Measurements from ENCODE around the gene MINDY3.
"Not testable (repeated sequence)": the region's sequence is repeated elsewhere in the genome, so short reads cannot be mapped to it uniquely, and the experiment has no call there.

Gene MINDY3

DNA sequence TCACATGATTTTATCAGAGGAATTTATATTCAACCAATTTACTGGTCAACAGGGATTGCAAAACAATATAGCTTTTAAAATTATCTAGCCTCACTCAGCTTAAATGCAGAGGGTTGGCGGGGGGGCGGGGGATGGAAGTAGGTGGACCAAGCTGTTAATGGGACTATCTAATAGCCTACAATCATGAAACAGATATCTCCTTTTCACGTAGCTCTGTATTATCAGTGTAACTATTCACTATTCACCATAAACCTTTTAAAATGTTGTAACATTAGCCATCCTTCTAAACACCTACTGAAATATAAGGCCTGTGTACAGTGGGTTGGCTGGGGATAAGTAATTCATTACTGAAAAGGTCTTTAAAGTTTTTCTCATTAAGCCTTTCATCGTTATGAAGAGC, 56.2 kb downstream of the MINDY3 start:
- DNase-seq = no peak

DNA sequence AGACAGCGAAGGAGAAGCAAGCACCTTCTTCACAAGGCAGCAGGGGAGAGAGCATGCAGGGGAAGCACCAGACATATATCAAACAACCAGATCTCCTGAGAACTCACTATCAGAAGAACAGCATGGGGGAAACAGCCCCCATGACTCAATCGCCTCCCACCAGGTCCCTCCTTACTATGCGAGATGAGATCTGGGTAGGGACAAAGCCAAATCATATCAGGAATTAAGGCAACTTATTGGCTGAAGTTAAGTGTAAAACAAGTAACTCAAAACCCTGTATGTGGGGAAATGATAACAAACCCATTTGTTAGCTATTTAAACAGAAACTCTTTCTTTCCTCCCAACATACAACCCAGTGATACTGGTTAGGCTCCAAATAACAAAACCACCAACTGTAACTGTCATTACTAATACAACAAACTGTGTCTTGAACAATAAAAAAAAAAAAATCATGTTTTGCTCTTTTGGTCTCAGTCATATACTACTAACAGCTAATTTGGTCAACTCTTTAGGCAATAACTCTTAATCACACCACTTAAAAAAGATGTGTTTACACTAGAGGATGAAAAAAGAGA, 57.8 kb downstream of the MINDY3 start:
- no peak for DNase-seq

DNA sequence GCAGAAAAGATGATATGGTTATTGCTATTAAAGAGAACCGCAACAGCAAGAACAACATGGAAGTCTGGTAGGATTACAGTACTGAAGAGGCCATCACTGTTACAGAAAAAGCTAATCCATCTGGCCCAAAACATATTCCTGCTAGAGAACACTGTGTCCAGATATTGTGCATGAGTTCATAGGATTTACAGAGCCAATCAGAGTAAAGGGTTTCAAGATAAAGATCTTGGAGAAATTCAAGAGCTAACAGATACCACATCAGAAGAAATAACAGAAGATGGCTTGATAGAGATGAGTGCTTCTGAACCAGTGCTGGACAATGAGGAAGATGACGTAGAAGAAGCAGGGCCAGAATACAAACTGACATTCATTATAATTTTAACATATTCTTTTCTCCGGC, 58.7 kb downstream of the MINDY3 start:
- DNase-seq = no peak

GRCh38 chr10:15801147-15801546, 59.2 kb downstream of the MINDY3 start:
- no peak for DNase-seq

DNA sequence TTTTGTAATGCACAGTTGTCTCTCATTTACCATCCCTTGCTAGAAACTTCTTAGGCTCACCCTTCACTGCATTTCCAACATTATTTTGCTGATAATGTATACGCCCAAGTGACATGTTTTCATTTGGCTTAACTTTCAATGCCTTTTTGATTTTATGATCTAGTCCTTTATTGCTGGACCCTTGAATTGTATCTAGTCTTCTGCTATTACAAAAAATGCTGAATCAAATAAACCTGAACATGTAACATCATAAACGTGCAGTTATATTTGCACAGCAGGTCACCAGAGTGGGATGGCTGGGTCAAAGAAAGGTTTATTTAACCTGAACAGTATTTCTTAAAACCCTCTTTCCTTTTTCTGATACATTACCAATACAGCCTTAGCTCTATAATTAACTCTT, 63.0 kb downstream of the MINDY3 start:
- no peak for DNase-seq

DNA sequence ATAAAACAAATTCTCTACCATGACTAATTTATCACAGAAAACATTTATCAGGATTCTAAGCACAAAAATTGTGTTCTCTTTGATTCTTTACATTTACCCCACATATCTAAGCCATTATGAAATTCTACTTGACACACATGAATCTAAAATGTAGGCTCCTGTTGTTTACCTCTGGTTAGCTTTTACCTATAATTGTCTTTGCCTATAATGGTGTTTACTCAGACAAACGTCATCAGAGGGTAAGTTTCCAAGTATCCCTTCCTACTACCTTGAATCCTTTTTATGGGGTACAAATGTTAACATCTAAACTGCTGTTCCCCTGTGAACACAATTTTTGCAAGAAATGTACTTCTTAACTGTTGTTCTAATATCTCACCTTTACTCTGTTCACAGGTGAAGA, 63.5 kb downstream of the MINDY3 start:
- DNase-seq = no peak

GRCh38 chr10:15796098-15796759, 64.1 kb downstream of the MINDY3 start:
- DNase-seq = no peak

DNA sequence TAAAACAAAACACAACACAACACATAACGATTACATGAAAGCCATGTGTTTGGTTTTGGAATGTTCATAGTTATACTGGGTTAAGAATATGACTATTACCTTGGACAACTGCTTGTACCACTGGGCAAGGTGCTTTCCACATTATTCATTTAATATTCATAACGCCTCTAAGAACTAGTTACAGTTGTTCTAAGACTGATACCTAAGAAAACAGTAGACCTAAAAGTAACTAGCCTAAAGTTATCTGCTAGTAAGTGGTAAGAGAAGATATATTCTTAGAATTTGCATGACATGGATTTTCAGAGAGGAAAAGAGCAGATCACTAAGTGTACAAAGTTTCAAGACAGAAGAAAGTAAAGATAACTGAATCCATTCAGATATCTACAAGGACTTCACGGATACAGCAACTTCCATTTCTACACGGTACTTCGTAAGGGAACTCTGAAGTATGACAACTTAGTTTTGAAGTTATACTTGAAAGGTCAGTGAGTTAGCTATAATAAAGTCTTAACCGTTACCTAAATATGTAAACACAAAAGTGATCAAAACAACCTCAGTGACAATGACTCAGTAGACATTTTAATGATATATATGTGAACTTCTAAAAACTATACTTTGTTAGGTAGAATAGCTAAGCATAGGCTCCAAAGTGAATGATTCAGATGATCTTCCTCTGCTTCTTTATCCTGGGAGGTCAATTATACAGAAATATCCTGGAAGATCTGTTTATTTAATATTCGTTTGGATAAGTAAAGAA, 65.1 kb downstream of the MINDY3 start:
- no peak for DNase-seq

- no peak for DNase-seq
Measured at GRCh38 chr10:15794569-15794968, 65.7 kb downstream of the MINDY3 start.

GRCh38 chr10:15793664-15794063, 66.6 kb downstream of the MINDY3 start:
- no peak for DNase-seq

GRCh38 chr10:15792777-15793176, 67.5 kb downstream of the MINDY3 start:
- no peak for DNase-seq

- no peak for DNase-seq
Measured at GRCh38 chr10:15791816-15792524, 68.3 kb downstream of the MINDY3 start.

DNA sequence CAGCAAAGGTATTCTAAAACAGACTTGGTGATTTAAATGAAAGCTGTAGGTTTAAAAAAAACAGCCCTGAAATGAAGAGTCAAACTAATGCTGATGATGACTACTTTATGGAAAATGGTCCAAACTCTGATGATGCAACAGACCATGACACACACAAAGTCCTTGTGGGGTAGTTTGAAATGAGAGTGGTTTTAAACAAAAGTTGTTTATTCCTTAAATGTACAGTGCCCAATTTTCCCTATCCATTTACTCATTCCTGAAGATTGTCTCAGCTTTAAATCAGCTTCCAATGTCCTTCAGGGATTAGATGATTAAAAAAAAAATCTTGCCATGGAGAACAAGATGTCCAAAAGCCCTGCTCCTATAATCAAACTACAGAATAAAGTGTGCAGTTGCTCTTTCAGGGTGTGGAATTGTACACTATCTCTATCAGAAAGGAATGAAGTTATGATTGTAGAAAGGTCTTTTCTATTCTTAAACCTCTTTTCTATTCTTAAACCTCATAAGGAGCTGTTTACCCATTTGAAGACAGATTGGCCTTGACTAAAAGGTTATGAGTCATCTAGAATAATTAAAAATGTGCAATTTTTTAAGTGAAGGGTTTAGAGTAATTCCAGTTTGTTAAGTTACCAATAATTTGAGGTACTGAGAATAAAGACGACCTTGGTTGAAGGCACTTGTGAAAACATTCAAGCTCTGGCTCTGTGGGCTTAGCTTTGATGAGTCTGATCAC, 70.3 kb downstream of the MINDY3 start:
- no peak for DNase-seq

DNA sequence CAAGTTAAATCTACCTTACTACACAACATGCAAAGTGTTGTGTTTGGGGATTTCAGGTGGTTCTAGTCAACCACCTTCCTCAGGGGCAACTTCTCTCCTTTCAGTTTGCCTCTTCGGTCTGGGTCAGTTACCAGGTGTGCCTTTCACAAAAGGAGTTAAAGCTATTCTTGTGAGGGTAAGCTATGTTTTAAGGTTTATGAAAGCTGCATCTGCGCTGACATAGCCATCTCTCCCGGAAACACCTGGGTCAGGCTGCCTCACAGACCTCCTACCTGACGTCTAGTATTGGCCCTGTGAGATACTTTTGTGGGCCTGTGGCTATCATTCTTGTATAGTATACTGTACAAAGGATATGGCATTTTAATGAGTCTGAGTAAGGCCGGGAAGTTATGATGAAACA, 72.9 kb downstream of the MINDY3 start:
- no peak for DNase-seq

GRCh38 chr10:15784662-15785300, 75.5 kb downstream of the MINDY3 start:
- no peak for DNase-seq

DNA sequence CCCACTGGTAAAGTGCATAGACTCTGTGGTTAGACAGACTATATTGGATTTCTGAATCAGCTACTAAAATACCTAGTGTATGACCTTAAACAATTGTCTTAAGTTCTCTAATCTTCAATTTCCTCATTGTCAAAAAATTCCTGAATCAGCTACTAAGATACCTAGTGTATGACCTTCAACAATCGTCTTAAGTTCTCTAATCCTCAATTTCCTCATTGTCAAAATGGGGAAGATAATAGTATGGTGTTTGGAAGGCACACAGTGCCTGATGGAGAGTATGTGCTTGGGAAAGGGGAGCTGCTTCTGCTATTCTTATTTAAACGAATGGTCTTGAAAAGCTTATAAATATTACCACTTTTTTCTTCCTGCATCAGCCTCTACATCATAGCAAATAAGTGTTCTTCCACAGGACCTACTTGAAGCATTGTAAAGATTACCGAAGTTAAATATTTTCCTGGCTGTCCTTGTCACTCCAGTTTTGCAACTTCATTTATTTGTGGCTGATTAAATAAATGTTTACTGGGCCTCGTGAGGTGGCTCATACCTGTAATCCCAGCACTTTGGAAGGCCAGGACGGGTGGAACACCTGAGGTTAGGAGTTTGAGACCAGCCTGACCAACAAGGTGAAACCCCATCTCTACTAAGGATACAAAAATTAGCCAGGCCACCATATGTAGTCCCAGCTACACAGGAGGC, 76.2 kb downstream of the MINDY3 start:
- no peak for DNase-seq

DNA sequence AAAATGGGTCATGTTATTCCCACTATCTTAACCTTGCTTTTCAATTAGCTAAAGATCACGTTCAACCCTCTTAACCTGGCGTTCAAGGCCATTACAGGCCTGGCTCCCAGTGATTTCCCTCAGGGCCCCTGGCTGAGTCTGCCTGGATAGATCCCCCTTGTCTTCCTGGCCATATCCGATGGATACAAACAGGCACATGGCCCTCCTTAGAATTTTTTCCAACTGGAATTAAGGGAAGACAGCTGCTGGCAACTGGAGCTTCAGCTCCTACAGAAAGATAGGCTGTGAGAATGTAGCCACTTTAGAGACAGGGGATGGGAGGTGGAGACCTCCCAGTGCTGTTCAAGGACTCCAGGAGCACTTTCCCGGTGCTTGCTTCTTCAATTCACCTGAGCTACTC, 77.5 kb downstream of the MINDY3 start:
- DNase-seq = no peak

DNA sequence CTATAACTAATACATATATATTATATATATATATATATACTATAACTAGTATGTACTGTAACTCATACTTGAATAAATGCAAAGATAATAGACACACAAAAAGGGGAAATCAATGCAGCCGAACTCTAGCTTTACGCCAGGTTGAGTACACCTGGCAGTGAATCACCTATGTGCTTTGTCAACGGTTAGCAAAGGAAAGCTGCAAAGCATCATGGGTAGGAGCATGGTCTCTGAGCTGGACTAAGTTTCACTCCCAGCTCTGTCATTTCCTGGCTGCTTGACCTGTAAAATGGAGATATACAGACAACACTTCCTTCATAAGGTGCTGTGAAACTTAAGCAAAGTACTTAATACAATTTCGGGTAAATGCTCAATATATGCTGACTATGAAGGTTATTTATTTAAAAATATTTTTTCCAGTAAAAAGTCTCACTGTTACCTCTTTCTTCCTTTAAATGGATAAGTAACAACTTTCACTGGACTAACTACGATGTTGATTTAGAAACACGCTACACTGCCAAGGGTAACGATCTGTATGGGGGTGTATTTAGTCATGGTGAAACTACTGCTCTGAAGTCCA, 78.8 kb downstream of the MINDY3 start:
- DNase-seq = no peak

DNA sequence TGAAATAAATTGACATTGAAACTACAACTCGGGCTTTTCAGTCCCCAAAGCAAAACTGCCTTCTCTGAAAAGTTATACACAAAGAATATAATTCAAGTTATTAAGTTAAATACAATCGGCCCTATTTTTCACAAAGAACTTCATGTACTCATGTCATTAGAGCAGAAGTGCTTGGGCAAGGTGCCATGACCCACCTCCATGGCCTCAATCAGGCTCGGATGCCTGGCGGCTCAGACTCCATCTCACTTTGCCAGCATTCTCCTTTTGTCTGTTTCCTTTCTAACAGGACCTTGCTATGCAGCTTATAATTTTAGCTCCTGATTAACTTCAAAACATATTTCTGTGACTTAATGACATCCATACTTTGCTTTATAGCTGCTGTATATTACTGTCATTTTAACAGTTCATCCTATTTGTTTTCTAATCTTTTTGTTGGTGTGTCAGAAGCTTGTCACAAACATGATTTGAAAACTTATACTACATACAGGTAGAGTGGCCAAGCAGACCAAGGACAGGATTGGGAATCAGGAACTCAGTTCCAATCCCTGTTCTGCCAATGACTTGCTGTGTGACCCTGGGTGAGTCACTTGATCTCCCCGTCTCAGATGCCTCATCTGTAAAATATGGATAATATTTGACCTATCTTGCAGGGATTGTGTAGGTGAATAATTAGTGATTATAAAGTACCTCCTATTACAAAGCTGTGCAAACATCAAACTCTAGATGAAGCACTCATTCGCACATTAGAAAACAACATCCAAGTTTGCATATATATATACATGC, 79.8 kb downstream of the MINDY3 start:
- no peak for DNase-seq

DNA sequence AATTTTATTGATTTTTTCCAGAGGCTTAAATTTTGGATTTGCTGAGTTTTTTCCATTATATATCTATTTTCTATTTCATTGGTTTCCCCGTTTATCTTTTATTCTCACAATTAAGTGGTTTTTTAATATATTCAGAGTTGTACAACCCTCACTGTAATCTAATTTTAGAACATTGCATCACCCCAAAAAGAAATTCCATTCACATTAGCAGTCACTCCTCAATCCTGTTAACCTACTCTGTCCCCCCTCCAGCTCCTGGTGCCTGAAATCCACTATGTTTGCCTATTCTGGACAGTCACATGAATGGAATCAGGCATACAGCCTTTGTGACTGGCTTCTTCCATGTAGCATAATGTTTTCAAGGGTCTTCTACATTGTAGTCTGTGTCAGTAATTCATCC, 84.8 kb downstream of the MINDY3 start:
- DNase-seq = no peak

DNA sequence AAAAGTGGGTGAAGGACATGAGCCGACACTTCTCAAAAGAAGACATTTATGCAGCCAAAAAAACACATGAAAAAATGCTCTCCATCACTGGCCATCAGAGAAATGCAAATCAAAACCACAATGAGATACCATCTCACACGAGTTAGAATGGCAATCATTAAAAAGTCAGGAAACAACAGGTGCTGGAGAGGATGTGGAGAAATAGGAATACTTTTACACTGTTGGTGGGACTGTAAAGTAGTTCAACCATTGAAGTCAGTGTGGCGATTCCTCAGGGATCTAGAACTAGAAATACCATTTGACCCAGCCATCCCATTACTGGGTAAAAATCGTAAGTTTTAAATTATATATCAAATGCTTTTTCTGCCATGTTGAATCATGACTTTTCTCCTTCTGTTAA, 85.8 kb downstream of the MINDY3 start:
- not testable (repeated sequence) for DNase-seq

Measured in NCI-H1436 treated with DMSO at 0.1 percent for 48 hours (cell line).